ENCODE data around the gene TTC34.
"Not testable (repeated sequence)": the region's sequence is repeated elsewhere in the genome, so short reads cannot be mapped to it uniquely, and the experiment has no call there.

The TTC34 gene

GRCh38 chr1:2754597-2754996 is 46.9 kb downstream of the TTC34 start:
- DNase-seq, result not testable (repeated sequence)

GRCh38 chr1:2752503-2752902 is 49.0 kb downstream of the TTC34 start:
- not testable (repeated sequence) for DNase-seq

GRCh38 chr1:2751866-2752265 is 49.6 kb downstream of the TTC34 start:
- DNase-seq, result not testable (repeated sequence)

DNA sequence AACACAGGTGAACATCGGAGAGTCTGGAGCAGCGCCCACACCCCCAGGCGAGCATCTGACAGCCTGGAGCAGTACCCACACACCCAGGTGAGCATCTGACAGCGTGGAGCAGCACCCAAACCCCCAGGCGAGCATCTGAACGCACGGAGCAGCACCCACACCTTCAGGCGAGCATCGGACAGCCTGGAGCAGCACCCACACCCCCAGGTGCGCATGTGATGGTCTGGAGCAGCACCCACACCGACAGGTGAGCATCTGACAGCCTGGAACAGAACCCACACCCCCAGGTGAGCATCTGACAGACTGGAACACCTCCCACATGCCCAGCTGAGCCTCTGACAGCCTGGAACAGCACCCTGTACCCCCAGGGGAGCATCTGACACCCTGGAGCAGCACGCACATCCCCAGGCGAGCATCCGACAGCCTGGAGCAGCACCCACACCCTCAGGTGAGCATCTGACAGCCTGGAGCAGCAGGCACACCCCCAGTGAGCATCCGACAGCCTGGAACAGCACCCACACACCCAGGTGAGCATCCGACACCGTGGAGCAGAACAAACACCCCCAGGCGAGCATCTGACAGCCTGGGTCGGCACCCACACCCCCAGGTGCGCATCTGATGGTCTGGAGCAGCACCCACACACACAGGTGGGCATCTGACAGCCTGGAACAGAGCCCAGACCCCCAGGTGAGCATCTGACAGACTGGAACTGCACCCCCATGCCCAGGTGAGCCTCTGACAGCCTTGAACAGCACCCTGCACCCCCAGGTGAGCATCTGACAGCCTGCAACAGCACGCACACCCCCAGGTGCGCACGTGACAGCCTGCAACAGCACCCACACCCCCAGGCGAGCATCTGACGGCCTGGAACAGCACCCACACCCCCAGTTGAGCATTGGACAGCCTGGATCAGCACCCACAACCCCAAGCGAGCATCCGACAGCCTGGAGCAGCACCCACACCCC is 50.4 kb downstream of the TTC34 start:
- DNase-seq, result not testable (repeated sequence)

- not testable (repeated sequence) for DNase-seq
Observed at GRCh38 chr1:2750041-2750680, 51.3 kb downstream of the TTC34 start.

DNA sequence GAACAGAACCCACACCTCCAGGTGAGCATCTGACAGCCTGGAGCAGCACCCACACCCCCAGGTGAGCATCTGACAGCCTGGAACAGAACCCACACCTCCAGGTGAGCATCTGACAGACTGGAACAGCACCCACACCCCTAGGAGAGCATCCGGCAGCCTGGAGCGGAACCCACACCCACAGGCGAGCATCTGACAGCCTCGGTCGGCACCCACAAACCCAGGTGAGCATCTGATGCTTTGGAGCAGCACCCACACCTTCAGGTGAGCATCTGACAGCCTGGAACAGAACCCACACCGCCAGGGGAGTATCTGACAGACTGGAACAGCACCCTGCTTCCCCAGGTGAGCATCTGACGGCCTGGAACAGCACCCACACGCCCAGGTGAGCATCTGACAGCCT is 52.9 kb downstream of the TTC34 start:
- DNase-seq, result not testable (repeated sequence)

DNA sequence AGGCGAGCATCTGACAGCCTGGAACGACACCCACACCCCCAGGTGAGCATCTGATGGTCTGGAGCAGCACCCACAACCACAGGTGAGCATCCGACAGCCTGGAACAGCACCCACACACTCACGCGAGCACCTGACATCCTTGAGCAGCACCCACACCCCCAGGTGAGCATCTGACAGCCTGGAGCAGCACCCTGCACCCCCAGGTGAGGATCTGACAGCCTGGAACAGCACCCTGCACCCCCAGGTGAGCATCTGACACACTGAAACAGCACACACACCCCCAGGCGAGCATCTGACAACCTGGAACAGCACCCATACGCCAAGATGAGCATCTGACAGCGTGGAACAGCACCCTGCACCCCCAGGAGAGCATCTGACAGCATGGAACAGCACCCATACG is 106.7 kb downstream of the TTC34 start:
- not testable (repeated sequence) for DNase-seq

- not testable (repeated sequence) for DNase-seq
Observed at GRCh38 chr1:2690180-2690579, 111.3 kb downstream of the TTC34 start.

DNA sequence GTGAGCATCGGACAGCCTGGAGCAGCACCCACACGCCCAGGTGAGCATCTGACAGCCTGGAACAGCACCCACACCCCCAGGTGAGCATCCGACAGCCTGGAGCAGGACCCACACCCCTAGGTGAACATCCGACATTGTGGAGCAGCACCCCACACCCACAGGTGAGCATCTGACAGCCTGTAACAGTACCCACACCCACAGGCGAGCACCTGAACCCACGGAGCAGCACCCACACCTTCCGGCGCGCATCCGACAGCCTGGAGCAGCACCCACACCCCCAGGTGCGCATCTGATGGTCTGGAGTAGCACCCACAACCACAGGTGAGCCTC is 113.2 kb downstream of the TTC34 start:
- DNase-seq, result not testable (repeated sequence)

GRCh38 chr1:2687638-2688335 is 113.7 kb downstream of the TTC34 start:
- not testable (repeated sequence) for DNase-seq

DNA sequence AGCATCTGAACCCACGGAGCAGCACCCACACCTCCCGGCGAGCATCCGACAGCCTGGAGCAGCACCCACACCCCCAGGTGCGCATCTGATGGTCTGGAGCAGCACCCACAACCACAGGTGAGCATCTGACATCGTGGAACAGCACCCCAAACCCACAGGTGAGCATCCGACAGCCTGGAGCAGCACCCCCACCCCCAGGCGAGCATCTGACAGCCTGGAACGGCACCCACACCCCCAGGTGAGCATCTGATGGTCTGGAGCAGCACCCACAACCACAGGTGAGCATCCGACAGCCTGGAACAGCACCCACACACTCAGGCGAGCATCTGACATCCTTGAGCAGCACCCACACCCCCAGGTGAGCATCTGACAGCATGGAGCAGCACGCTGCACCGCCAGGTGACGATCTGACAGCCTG is 114.3 kb downstream of the TTC34 start:
- not testable (repeated sequence) for DNase-seq

DNA sequence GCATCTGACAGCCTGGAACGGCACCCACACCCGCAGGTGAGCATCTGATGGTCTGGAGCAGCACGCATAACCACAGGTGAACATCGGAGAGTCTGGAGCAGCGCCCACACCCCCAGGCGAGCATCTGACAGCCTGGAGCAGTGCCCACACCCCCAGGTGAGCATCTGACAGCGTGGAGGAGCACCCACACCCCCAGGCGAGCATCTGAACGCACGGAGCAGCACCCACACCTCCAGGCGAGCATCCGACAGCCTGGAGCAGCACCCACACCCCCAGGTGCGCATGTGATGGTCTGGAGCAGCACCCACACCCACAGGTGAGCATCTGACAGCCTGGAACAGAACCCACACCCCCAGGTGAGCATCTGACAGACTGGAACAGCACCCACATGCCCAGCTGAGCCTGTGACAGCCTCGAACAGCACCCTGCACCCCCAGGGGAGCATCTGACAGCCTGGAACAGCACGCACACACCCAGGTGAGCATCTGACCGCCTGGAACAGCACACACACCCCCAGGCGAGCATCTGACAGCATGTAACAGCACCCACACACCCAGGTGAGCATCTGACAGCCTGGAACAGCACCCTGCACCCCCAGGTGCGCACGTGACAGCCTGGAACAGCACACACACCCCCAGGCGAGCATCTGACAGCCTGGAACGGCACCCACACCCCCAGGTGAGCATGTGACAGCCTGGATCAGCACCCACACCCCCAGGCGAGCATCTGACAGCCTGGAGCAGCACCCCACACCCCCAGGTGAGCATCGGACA is 115.2 kb downstream of the TTC34 start:
- DNase-seq, result not testable (repeated sequence)

- DNase-seq, result not testable (repeated sequence)
Observed at GRCh38 chr1:2685671-2686070, 115.8 kb downstream of the TTC34 start.

- not testable (repeated sequence) for DNase-seq
Observed at GRCh38 chr1:2684878-2685277, 116.6 kb downstream of the TTC34 start.

DNA sequence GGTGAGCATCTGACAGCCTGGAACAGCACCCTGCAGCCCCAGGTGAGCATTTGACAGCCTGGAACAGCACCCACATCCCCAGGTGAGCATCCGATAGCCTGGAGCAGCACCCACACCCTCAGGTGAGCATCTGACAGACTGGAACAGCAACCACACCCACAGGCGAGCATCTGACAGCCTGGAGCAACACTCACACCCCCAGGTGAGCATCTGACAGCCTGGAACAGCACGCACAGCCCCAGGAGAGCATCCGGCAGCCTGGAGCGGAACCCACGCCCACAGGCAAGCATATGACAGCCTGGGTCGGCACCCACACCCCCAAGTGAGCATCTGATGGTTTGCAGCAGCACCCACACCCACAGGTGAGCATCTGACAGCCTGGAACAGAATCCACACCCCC is 117.5 kb downstream of the TTC34 start:
- DNase-seq, result not testable (repeated sequence)

DNA sequence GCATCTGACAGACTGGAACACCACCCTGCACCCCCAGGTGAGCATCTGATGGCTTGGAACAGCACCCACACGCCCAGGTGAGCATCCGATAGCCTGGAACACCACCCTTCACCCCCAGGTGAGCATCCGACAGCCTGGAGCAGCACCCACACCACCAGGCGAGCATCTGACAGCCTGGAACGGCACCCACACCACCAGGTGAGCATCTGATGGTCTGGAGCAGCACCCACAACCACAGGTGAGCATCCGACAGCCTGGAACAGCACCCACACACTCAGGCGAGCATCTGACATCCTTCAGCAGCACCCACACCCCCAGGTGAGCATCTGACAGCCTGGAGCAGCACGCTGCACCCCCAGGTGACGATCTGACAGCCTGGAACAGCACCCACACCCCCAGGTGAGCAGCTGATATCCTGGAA is 118.2 kb downstream of the TTC34 start:
- DNase-seq, result not testable (repeated sequence)

DNA sequence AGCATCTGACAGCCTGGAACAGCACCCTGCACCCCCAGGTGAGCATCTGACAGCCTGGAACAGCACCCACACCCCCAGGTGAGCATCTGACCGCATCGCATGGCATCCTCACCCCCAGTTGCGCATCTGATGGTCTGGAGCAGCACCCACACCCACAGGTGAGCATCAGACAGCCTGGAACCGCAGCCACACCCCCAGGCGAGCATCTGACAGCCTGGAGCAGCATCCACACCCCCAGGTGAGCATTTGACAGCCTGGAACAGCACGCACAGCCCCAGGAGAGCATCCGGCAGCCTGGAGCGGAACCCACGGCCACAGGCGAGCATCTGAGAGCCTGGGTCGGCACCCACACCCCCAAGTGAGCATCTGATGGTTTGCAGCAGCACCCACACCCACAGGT is 118.6 kb downstream of the TTC34 start:
- DNase-seq, result not testable (repeated sequence)

DNA sequence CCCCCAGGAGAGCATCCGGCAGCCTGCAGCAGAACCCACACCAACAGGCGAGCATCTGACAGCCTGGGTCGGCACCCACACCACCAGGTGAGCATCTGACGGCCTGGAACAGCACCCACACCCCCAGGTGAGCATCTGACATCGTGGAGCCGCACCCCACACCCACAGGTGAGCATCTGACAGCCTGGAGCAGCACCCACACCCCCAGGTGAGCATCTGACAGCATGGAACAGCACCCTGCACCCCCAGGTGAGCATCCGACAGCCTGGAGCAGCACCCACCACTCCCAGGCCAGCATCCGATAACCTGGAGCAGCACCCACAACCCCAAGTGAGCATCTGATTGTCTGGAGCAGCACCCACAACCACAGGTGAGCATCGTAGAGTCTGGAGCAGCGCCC is 124.8 kb downstream of the TTC34 start:
- not testable (repeated sequence) for DNase-seq

- DNase-seq, result not testable (repeated sequence)
Observed at GRCh38 chr1:2671656-2672055, 129.8 kb downstream of the TTC34 start.

DNA sequence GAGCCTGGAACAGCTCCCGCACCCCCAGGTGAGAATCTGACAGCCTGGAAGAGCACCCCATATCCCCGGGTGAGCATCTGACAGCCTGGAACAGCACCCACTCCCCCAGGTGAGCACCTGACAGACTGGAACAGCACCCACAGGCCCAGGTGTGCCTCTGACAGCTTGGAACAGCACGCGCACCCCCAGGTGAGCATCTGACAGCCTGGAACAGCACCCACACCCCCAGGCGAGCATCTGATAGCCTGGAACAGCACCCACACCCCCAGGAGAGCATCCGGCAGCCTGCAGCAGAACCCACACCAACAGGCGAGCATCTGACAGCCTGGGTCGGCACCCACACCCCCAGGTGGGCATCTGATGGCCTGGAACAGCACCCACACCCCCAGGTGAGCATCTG is 141.7 kb downstream of the TTC34 start:
- not testable (repeated sequence) for DNase-seq

- DNase-seq, result not testable (repeated sequence)
Observed at GRCh38 chr1:2657909-2658308, 143.6 kb downstream of the TTC34 start.

GRCh38 chr1:2657124-2657523 is 144.4 kb downstream of the TTC34 start:
- not testable (repeated sequence) for DNase-seq
